HG03045 (cell line): ENCODE measurements around the gene DNAJC5.
A peak's percentile ranks its signal among the peaks of the same experiment; 100 is the strongest.
"Not testable (repeated sequence)": the region's sequence is repeated elsewhere in the genome, so short reads cannot be mapped to it uniquely, and the experiment has no call there.

Experiments used
- ATAC-seq: cut with Tn5 transposase; IDR thresholded peaks from one replicate; pipeline ENCODE4 v1.9.1; 2021; ENCODE audit warnings: mild to moderate bottlenecking, moderate library complexity; ENCODE audit not compliant: unreplicated experiment

Gene DNAJC5, protein sequence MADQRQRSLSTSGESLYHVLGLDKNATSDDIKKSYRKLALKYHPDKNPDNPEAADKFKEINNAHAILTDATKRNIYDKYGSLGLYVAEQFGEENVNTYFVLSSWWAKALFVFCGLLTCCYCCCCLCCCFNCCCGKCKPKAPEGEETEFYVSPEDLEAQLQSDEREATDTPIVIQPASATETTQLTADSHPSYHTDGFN

DNA sequence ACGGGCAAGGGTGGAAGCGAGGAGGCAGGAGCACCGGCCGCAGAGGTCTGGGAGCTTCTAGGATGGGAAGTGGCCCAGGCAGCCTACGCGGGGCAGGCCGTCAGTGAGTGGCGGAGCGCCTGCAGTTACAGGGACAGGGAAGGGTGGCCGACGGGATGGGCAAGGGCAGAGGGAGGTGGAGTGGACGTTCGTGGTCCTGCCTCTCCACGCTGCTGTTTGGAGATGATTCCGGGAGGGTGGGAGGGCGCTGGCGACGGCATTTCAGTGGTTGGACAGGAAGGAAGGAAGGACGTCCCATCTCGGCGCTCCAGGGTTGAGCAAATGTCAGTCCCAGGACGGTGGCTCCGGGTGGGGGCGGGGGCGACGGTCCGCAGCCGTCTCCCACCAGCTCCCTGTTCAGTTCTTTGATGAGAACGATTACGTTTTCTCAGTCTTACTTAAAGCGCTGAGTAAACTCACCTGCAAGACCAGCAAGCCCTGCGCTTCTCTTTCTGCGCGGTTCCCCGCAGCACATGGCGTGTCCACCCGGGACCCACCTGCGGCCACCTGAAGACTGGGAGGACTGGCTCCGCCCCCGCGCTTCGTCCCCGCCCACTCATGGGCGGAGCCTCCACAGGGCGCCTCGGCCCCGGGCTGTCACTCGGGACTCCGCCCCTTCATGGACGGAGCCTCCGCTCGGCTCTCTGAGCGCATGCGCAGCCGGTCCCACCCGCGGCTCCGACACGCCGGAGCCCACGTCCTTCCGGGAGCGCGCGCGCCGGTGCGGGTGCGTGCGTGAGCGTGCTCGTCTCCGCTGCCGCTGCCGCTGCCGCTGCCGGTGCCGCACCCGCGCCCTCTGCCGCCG is at the start of gene DNAJC5:
DNAJC5 (plus strand) TSS at position 769 of the 844 bp plus-strand sequence. CDS start 33,220 bp downstream, outside the sequence.
- peak; percentile 84 for ATAC-seq

DNA sequence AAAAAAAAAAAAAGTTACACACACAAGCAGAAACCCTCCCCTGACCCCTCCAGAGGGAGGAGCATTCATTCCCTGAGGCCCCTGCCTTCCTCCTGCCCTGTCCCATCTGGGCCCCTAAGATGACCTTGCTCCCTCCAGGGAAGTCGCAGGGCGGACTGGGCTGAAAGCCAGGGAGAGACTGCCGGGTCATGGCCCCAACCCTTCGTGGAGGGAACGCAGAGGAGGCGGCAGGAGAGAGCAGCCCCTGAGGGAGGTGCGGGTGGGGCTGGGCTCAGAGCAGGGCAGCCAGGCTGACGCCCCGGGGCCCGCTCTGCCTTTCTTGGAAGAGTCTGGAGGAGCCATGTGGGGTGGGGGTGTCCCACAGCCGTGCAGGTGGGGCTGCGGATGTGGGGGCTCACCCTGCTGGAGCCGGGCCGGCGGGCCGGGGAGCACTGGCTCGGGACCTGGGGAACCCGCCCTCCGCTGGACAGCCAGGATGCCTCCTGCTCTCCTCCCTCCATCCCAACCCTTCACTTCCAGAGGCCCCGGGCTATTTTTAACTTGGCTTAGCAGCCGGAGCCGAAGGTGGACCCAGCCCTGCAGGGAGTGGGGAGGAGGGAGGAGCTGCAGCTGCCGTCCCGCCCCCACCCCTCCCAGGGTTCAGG is 48.7 kb upstream of the DNAJC5 start:
- ATAC-seq: no peak

DNA sequence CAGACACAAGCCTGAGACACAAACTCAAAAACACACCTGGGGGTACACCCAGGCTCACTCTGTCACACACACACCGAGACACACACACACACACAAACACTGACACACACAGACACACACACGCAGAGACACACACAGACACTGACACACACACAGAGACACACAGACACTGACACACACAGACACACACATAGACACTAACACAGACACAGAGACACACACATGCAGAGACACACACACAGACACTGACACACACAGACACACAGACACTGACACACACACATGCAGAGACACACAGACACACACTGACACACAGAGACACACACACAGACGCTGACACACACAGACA is 48.1 kb upstream of the DNAJC5 start:
- ATAC-seq: no peak

DNA sequence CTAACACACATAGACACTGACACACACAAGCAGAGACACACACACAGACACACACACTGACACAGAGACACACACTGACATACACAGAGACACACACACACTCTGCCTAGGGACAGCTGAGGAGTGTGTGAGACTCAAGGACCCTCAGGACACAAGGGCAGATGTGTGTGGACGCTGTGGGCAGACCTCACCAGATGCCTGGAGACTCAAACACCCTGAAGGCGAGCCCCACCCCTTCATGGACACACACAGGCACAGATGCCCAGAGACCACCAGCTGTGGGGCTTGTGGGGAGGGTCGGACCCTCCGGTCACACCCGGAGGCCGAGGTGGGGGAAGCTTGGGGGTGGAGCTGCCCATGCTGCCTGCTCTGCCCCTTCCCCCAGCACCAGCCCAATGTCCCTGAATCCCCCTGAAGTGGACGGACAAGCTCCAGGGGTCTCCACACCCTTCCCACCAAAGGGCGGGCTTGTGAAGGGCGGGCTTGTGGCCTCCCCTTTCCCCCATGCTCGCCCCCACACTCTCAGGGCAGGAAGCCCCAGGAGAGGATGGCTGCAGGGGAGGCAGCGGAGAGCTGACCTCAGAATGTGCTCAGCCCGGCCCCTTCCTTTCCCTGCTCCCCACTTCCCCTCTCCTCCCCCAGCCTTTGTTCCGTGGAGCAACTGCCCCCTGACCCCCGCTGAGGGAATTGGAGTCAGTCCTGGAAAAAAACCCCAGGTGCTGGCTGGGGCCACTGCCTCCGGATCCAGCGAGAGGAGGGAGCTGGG is 47.5 kb upstream of the DNAJC5 start:
- ATAC-seq: no peak

DNA sequence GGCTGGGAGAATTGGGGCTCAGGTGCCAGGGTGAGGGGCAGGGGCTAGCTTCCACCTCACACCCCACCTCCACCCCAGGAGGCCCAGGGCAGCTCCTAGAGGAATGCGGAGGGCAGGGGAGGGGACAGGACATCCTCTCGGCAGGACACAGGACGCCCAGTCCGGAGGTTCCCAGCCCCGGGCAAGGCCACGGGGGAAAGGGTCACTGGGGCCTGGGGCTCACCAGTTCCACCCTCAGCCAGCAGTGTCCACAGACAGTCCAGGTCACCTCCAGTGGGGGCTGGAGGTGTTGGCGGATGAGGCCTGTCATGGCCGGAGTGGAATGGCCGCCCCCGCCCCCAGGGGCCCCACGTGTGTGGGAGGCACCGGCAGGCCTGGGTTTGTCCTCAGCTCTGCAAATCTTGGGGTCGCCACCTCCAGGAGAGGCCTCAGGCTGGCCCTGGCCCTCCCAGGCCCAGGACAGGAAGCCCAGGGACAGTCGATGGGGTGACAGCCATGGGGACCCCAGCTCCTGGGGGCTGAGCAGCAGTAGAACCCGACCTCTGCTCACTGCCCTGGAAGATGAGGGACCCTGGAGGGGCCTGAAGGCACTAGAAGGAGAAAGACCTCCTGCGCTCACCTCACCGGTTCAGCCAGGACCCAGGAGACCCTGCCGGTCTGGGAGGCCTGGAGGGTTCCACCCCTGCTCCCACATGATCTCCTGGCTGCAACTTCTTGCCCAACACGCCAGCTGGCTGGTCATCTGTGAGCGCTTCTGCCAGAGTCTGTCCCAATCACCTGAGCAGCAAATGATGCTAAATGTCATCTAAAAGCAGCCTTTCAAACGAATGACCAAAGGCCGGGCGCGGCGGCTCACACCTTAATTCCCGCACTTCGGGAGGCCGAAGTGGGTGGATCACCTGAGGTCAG is 46.7 kb upstream of the DNAJC5 start:
- no peak for ATAC-seq

DNA sequence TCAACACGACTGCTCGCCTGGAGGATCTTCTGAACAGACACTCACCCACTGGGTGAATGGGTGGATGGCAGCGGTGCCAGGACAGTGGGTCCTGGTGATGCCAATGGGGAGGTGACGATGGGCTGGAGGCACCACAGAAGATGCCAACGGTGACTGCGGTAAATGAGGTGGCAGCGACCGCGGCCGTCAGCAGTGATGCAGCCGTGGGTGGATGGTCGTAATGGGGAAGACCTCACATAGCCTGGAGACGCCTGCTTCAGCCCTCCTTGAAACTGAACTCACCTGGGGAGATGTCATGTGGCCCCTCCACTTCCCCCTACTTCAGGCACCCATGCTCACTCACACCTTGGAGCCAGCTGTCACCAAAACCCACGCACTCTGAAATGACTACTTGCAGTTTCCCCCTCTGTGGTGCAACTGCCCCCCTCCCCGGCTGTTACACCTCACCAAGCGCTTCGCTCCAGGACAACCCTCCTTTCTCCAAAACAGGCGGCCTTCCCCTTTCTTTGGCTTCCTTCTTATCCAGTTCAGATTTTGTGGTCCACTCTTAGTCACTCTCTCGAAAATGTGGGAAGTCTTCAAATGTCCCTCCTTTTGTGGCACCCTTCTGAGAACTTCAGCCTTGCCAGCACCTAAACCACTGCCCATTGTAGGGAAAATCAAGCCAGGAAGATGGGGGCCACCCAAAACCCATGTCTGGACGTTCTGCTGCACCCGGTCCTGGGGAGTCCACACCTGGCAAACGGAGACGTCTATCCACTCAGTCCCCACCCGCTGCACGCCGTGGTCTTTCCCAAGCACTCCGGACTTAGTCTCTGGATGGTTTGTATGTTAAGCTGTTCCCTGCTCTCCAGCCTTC is 44.0 kb upstream of the DNAJC5 start:
- peak; percentile 72 for ATAC-seq

DNA sequence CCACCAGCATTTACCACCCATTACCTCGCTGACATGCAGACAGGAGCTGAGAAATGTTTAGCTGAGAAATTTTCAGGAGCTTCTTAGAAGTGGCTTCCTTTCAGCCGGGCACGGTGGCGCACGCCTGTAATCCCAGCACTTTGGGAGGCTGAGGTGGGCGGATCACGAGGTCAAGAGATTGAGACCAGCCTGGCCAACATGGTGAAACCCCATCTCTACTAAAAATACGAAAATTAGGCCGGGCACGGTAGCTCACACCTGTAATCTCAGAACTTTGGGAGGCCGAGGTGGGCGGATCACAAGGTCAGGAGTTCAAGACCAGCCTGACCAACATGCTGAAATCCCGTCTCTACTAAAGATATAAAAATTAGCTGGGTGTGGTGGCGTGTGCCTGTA is 43.4 kb upstream of the DNAJC5 start:
- ATAC-seq: not testable (repeated sequence)

DNA sequence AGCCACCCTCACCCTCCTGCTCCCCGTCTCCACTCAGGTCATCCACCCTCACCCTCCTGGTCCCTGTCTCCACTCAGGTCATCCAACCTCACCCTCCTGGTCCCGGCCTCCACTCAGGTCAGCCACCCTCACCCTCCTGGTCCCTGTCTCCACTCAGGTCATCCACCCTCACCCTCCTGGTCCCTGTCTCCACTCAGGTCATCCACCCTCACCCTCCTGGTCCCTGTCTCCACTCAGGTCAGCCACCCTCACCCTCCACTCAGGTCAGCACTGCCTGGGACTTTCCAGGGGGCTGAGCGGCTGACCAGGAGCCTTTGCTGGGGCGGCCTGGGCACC is 41.2 kb upstream of the DNAJC5 start:
- ATAC-seq: not testable (repeated sequence)

DNA sequence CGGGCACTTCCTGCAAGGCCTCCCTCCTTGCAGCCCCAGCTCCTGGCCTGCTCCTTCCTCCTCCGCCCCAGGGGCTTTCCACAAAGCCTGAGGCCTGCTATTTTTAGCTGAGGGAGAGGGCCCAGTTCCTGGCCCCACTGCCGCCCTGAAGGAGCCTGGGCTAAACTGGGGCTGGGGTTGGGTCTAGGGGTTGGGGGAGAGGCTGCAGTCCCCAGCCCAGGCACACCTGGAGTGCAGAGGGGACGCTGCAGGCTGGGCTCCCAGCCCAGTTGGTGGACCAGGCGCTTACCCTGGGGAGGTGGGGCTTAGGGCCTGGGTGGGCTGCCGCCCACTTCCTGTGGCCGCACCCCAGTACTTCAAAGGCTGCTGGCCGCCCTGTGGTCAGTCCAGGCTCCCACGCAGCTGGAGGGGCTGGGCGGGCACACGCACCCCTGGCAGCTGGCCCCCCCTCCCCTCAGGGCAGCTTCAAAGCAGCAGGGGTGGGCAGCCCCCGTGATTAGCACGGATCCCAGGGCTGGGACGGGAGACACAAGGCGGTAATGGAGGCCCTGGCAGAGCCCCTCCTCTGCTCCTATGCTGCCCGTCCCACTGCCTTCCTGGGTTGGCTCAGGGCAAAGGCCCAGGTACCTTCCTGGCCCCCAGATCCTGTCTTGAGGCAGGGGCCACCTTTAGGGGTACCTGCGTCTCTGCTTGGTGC is 40.7 kb upstream of the DNAJC5 start:
- no peak for ATAC-seq

DNA sequence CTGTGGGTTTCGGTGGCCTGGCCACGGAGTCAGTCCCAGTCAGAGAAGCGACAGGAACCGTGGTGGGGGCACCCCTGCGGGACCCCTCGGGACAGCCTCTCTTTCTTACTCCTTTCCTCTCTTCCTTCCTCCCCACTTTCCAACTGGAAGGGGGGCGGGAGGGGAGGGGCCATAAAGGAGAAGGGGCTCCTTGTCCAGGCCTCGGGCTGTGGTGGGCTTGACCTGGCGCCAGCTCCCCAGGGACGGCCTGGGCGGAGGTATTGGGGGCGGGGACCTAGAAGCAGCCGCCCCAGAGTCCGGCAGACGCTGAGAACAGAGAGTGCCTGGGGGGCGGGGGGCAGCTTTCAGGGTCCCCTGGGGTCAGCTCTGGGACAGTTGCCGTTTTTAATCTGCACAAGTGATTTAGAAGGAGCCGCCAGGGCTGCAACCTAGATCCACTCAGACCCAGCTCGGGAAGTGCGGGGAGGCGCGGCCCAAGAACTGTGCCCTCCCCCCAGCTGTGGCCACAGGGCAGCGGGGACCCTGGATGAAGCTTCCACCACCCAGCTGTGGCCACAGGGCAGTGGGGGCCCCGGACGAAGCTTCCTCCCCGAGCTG is 40.1 kb upstream of the DNAJC5 start:
- no peak for ATAC-seq

DNA sequence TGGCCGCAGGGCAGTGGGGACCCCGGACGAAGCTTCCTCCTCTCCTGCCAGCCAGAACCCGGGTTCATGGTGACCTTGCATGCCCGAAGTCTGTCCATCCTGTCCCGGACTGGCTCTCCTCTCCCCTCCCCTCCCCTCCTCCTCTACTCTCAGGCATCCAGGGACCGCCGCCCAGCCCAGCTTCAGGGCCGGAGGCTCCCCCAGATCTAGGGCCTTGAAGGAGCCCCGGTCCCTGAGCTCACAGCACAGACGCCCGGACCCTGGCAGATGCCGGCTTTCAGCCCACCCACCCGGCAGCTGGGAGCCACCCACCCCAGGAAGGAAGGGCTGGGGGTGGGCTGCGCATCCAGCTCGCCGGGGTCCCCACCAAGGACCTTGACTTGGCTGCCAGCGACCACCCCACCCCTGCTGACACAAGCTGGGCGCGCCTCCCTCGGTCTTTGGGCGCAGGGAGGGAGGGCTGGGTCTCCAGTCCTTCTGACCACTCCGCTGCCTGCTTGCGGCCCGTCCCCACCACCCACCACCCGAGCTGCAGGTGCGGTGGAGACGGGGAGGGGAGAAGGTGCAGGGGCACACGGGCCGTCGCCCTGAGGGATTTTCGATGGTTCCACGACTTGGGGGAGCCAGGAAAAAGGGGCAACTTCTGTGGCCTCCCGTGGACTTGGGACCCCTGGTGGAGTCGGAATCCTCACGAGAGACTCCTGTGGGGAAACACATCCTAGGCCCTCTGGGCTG is 39.4 kb upstream of the DNAJC5 start:
- ATAC-seq: no peak

DNA sequence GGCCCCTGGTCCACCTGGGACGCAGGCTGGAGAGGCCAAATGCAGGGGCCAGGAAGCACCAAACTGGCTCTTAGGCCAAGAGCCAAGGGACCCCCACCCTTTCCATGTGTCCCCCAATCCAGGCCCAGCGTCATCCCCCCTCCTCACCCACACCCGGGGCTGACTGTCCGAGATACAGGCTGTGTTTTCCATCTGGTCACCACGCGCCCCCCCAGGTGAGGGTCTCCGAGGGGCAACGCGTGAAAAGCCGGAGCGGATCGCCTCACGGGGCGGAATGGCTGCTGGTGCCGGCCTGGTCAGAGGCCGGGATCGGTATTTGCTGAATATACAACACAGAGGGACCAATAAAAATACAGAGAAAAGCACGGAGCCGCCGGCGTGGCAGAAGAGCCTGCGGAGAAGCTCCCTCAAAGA is 38.8 kb upstream of the DNAJC5 start:
- no peak for ATAC-seq

DNA sequence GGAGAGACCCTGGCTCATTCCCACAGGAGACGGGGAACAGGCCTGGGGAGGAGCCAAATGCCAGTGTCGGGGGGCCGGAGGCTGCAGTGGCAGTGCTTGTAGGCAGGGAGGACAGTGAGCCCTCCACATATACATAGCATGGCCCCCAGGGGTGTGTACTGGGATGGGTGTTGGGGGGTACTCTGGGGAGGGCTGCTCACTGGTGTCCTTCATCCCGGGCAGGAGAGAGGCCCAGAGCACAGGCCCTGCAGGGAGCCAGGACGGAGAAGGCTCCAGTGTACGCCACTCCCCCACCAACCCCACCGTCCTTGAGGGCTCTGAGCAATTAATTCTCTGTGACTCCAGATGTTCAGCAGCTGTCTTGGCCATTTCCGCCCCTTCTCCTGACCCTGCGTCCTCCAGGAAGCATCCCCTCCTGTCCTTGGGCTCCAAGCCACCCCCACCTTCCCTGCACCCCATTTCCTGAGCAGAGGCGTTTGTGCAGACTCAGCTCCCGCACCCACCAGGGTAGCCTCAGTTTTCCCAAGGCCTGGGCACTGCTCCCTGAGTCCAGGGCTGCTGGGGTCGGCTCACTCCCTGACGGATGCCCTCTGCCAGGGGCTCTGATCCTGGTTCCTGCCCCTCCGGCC is 37.0 kb upstream of the DNAJC5 start:
- no peak for ATAC-seq

DNA sequence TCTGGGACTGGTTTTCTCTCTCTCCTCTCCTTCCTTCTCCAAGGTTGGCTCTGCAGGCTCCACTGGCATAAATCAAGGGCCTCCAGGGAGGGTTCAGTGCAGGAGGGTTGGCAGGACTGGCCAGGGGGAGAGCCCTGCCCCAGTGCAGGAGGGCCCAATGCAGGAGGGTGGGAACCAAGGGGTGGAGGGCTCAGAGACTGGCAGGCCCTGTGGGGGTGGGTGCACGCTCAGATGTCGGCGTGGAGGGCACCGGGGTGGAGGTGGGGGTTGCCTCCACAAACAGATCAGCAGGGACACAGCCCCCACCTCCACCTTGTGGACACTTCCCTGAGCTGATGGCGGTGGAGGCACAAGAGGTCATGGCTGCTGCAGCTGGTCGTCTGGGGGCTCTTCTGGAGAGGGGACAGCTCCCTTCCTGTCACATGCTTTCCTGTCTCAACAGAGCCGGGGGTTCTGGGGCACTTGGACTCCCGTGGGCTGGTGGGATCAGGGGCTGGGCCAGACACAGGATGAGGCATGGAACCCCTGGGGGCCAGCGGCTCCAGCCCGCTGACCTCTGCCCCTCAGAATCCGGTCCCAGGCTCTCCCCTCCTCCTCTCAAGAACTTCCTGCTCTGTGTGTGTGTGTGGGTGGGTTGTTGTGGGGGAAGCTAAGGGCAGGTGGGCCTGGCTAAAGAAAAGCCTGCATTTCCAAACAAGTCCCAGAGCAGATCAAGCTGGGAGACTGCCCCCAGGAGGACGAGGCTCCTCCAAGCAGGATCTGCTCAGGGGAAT is 36.3 kb upstream of the DNAJC5 start:
- ATAC-seq: no peak

DNA sequence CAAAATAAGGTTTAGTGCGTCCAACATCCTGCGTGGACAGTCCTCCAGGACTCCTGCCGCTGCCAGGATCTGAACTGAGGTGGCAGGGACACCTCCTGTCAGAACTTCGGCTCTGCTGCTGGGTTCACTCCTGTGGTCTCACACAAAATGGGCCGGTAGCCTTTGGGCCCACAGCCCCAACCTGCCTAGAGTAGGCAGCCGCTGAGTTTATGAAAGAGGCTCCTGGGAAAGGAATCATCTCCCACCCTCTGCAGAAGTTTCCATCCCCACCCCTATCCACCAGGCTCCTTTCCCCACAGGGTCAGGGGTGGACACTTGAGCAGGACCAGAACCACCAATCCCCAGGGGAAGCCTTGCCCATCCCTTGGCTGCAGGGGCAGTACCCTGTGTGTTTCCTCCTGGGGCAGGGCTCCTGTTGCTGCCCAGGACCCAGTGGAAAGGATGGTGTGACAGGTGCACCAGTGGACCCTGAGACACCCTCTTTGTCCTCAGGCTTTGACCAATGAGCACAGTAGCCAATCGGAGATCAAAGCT is 35.7 kb upstream of the DNAJC5 start:
- ATAC-seq: no peak

DNA sequence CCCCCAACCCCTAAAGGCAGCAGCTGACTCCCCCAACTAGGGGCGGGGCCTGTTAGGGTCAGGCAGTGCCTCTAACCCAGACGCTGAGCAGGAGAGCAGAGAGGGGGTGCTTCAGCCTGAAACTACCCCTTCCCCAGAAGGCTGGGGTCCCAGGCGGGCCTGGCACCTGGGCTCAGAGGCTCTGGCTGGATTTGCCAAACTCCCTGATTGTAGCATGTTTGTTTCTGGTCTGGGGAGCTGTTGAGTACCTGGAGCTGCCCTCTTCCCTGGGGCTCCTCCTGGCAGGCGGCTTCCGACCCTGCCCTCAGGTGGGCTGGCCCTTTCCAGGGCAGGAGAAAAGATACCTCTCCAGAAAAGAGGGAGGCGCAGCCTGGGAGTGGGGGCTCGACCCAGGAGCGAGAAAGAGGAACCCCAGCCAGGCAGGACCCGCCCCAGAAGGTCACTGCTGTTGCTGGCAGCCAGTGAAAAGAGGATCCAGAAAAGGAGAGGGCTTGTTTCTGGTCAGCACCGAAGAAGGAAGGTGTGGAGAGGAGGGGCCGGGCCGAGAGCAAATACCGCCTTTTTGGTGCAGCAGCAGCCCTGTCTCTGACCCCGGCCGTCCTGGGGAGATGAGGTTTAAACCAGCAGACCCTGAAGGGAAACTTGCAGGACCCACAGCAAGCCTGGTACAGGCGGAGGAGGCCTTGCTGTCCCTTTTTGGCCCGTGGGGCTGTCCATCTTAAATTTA is 34.4 kb upstream of the DNAJC5 start:
- no peak for ATAC-seq
